Ovary (tissue), 3 donors: ENCODE measurements around the gene MBP.

ENCODE experiments used
- EP300 ChIP-seq: sonication (generic); formaldehyde crosslinking; IDR thresholded peaks from one replicate; pipeline ENCODE4 v1.6.1; 2017; ENCODE audit warnings: antibody characterized with exemption
- POLR2A ChIP-seq: fragments of 450-650 bp; IDR thresholded peaks from one replicate; pipeline ENCODE4 v1.6.1; 2017; ENCODE audit warnings: antibody characterized with exemption, mild to moderate bottlenecking, moderate library complexity
- TF ChIP-seq, protein P1 (sequence below), 3 donors: fragments of 450-650 bp in 2 of 3; fragments of 200-600 bp in 1 of 3; IDR thresholded peaks; one replicate each; pipeline versions ENCODE4 v1.5.1 to v1.8.0; 2016 to 2022; ENCODE audit warnings: antibody characterized with exemption in 3 of 3, mild to moderate bottlenecking in 1 of 3
- donor health status: DM: no; HTN: no; CAD: no.

DNA sequence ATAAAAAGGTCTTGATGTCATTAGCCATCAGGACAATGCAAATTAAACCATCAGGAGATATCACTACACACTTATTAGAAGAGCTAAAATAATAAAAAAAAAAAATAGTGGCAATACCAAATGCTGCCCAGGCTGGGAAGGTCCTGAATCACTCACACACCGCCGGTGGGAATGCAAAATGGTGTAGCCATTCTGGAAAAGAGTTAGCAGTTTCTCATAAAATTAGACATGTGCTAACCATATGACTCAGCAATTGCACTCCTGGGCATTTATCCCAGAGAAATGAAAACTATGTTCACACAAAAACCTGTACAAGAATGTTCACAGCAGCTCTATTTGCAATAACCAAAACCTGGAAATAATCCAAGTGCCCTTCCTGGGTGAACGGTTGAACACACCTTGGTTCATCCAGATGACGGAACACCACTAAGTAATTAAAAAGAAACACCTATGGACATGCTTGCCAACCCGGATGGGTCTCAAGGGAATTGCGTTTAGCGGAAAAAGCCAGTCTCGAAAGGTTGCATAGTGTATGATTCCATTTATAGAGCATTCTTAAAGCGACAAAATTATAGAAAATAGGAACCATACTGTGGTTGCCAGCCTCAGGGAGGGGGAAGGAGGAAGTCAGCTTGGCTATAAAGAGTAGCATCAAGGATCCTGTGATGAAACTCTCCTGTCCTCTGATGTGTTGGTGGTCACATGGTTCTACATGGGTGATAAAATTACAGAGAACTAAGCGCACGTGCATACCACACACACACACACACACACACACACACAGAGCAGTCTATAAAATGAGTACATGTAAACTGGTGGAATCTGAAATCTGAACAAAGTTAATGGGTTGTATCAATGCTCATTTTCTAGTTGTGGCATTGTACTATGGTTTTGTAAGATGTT, 4.6 kb downstream of the MBP start:
- TF ChIP-seq, protein P1, sequence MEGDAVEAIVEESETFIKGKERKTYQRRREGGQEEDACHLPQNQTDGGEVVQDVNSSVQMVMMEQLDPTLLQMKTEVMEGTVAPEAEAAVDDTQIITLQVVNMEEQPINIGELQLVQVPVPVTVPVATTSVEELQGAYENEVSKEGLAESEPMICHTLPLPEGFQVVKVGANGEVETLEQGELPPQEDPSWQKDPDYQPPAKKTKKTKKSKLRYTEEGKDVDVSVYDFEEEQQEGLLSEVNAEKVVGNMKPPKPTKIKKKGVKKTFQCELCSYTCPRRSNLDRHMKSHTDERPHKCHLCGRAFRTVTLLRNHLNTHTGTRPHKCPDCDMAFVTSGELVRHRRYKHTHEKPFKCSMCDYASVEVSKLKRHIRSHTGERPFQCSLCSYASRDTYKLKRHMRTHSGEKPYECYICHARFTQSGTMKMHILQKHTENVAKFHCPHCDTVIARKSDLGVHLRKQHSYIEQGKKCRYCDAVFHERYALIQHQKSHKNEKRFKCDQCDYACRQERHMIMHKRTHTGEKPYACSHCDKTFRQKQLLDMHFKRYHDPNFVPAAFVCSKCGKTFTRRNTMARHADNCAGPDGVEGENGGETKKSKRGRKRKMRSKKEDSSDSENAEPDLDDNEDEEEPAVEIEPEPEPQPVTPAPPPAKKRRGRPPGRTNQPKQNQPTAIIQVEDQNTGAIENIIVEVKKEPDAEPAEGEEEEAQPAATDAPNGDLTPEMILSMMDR (IDR thresholded peaks at IDR 0.05), result no peak
- TF ChIP-seq POLR2A, result no peak
- TF ChIP-seq EP300, result no peak
